DOHH2 (cell line): ENCODE measurements around the gene EEPD1.

Source experiments
- H3F3A ChIP-seq: fragments of 200-600 bp; sonication (generic), shearing (Covaris generic); 2 replicates; pipeline ENCODE4 v1.6.0; 2016; ENCODE audit warnings: antibody characterized with exemption, mild to moderate bottlenecking; ENCODE audit not compliant: control insufficient read depth, insufficient read depth
- H3K27ac ChIP-seq: fragments of 200-600 bp; sonication (generic); 2 replicates; pipeline ENCODE4 v1.5.1; 2014; ENCODE audit warnings: low read depth, mild to moderate bottlenecking, low read length, moderate library complexity
- H3K27me3 ChIP-seq: fragments of 200-600 bp; sonication (generic); 2 replicates; pipeline ENCODE4 v1.6.1; 2014; ENCODE audit warnings: mild to moderate bottlenecking, low read length, mixed read lengths; ENCODE audit not compliant: control insufficient read depth
- H3K36me3 ChIP-seq: fragments of 200-600 bp; sonication (generic); 2 replicates; pipeline ENCODE4 v1.6.1; 2014; ENCODE audit warnings: mild to moderate bottlenecking, low read length, moderate library complexity, mixed read lengths; ENCODE audit not compliant: control insufficient read depth
- H3K4me1 ChIP-seq: fragments of 200-600 bp; sonication (generic); 2 replicates; pipeline ENCODE4 v1.6.1; 2014; ENCODE audit warnings: mild to moderate bottlenecking, low read length, mixed read lengths; ENCODE audit not compliant: control insufficient read depth
- H3K4me2 ChIP-seq: fragments of 200-600 bp; sonication (generic); 2 replicates; pipeline ENCODE4 v1.6.0; 2014; ENCODE audit warnings: mild to moderate bottlenecking, low read length, moderate library complexity
- H3K4me3 ChIP-seq: fragments of 200-600 bp; sonication (generic); 2 replicates; pipeline ENCODE4 v1.5.1; 2014; ENCODE audit warnings: mild to moderate bottlenecking, low read length, mixed read lengths
- H3K79me2 ChIP-seq: fragments of 200-600 bp; sonication (generic); 2 replicates; pipeline ENCODE4 v1.6.1; 2014; ENCODE audit warnings: mild to moderate bottlenecking, low read length, mixed read lengths; ENCODE audit not compliant: control insufficient read depth
- H3K9me2 ChIP-seq: fragments of 200-600 bp; sonication (generic); replicated peaks from 2 replicates; pipeline ENCODE4 v1.6.1; 2014; ENCODE audit warnings: mild to moderate bottlenecking, low read length, mixed read lengths; ENCODE audit not compliant: control insufficient read depth
- H3K9me3 ChIP-seq: fragments of 200-600 bp; sonication (generic); 2 replicates; pipeline ENCODE4 v1.6.1; 2014; ENCODE audit warnings: antibody characterized with exemption, low read length, mixed read lengths; ENCODE audit not compliant: control insufficient read depth, insufficient read depth
- H4K20me1 ChIP-seq: fragments of 200-600 bp; sonication (generic); 2 replicates; pipeline ENCODE4 v1.6.0; 2014; ENCODE audit warnings: low read depth, mild to moderate bottlenecking, antibody characterized with exemption, low read length, moderate library complexity; ENCODE audit not compliant: control insufficient read depth, insufficient read depth
- CTCF ChIP-seq: fragments of 200-600 bp; sonication (generic); IDR thresholded peaks from one replicate; pipeline ENCODE4 v1.5.1; 2014; ENCODE audit warnings: antibody characterized with exemption, mild to moderate bottlenecking, low read depth, low read length; ENCODE audit not compliant: poor library complexity, severe bottlenecking
- EZH2phosphoT487 ChIP-seq: fragments of 200-600 bp; sonication (generic); IDR thresholded peaks from 2 replicates; pipeline ENCODE4 v1.6.1; 2017; ENCODE audit warnings: borderline replicate concordance, mild to moderate bottlenecking, antibody characterized with exemption, low read length, moderate library complexity, mixed read lengths

Gene EEPD1

DNA sequence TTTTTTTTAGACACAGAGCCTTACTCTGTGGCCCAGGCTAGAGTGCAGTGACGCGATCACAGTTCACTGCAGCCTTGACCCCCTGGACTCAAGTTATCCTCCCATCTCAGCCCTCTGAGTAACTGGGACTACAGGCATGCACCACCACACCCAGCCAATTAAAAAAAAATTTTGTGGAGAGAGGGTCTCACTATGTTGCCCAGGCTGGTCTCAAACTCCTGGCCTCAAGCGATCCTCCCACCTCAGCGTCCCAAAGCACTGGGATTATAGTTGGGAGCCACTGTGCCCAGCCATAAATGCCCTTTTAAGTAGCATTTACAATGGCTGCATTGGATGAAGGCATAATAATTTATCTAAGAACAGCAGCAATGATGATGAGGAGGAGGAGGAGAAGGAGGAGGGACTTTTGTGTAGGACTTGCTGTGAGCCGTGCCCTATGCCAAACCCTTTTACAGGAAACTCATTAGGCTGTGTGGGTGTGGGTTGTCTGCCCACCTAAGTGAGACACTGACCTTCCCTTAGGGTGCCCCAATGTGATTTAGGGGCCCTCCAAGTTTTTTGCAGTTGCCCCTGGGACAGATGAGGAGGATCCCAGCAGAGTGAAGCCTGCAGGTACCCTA, 51.1 kb downstream of the EEPD1 start:
- Histone ChIP-seq H3K4me1 (peaks cover 88% of the 10 kb centered on the region), H3K27ac (no peak overlapping the region)

DNA sequence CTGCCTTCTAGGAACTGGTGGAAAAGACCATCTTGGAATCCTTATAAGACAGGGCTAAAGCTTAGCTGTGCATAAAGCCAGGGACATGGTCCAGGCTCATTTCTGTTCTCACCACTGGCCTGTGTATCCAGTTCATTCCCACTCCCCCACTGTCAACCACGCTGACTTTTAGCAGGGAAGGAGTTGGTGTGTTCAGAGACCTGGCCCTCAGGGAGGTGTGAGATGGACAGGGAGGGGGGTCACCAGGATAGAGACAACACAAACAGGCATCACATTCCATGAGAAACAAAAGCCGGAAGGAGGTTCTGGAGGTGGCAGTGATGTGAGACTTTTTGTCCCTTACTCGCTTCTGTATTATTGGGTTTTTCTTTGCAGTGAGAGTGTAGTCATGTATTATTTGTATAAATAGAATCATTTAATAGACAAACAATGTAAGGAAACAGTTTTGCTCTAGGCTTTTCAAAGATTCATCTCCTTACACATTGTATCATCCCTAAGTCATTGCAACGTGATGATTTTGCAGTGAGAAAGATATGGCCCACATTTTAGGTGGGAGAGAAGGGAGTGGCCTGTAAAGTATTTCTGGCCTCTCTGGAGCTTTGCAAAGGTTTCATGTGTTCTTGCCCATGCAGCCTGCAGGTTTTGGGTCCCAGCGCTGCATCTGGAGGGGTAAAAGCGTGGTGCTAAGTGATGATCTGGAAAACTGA, 52.0 kb downstream of the EEPD1 start:
- no peak overlapping the region for H3K27ac ChIP-seq
- H3K4me2 ChIP-seq, result no peak overlapping the region
- H3K79me2 ChIP-seq, result peaks cover 100% of the 10 kb centered on the region
- 0 out of 2 replicates have a peak, but pooled peaks cover 3% of the 10 kb centered on the region for H3F3A ChIP-seq
- TF ChIP-seq CTCF (no peak), EZH2phosphoT487 (no peak)
- peaks cover 92% of the 10 kb centered on the region for H3K4me1 ChIP-seq
- no peaks in the 10 kb centered on the region for H3K27me3 ChIP-seq
- peaks cover 17% of the 10 kb centered on the region; the same call in 1 of the 2 replicates for H4K20me1 ChIP-seq
- no peaks in the 10 kb centered on the region for H3K9me3 ChIP-seq
- no peaks in the 10 kb centered on the region for H3K9me2 ChIP-seq
- H3K36me3 ChIP-seq, result peaks cover 72% of the 10 kb centered on the region
- no peak overlapping the region for H3K4me3 ChIP-seq

More for the DNA sequence above, 51.1 kb downstream of the EEPD1 start:
- no peak overlapping the region for H3K4me2 ChIP-seq
- TF ChIP-seq EZH2phosphoT487 (no peak), CTCF (no peak)
- H3K36me3 ChIP-seq, result peaks cover 72% of the 10 kb centered on the region
- H4K20me1 ChIP-seq, result peaks cover 16% of the 10 kb centered on the region; the same call in 1 of the 2 replicates
- H3K27me3 ChIP-seq, result no peaks in the 10 kb centered on the region
- H3K9me3 ChIP-seq, result no peaks in the 10 kb centered on the region
- peaks cover 99% of the 10 kb centered on the region for H3K79me2 ChIP-seq
- H3K4me3 ChIP-seq, result no peak overlapping the region
- no peaks in the 10 kb centered on the region for H3K9me2 ChIP-seq
- H3F3A ChIP-seq, result 0 out of 2 replicates have a peak, but pooled peaks cover 3% of the 10 kb centered on the region

DNA sequence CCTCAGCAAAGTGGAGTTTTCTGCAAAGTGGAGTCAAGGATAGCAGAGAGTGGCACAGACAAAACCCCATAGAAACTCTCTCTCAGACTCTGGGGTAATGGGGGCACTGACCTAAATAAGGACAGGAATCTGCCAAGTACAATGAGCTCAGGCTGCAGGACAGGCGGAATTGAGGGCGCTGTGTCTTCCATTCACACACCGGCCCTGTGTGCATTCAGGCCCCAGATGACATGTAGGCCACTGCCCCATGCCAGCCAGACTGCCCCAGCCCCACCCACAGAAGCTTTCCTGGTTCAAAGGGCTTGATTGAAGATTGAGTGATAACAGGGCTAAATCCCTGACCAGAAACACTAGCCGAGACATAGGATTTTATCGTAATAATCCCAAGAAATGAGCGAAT, 52.7 kb downstream of the EEPD1 start:
- Histone ChIP-seq H3K27ac (no peak overlapping the region), H4K20me1 (peaks cover 23% of the 10 kb centered on the region), H3F3A (0 out of 2 replicates have a peak, but pooled peaks cover 3% of the 10 kb centered on the region), H3K27me3 (no peaks in the 10 kb centered on the region), H3K4me3 (no peak overlapping the region), H3K4me1 (peaks cover 94% of the 10 kb centered on the region), H3K9me3 (no peaks in the 10 kb centered on the region), H3K9me2 (no peaks in the 10 kb centered on the region), H3K79me2 (peaks cover 100% of the 10 kb centered on the region), H3K4me2 (no peak overlapping the region), H3K36me3 (peaks cover 72% of the 10 kb centered on the region)
- TF ChIP-seq CTCF (no peak), EZH2phosphoT487 (no peak)
